Mesothelial cell of epicardium (in vitro differentiated cells): ENCODE measurements around the gene TBC1D8. TPM values are rescaled to one million over a fixed set of nuclear protein-coding genes. Genes with fewer than 3 reads are reported as not detected.

Experiments
- DNase-seq, 2 experiments: peaks; one replicate each; pipeline ENCODE4 v3.0.0; 2021; ENCODE audit warnings: low spot score in 2 of 2; ENCODE audit not compliant: unreplicated experiment in 2 of 2
- H3K27ac Mint-ChIP-seq: 2 replicates; pipeline ENCODE4 v1.8.0; 2021; ENCODE audit warnings: mixed read lengths
- H3K27me3 Mint-ChIP-seq: 2 replicates; pipeline ENCODE4 v1.8.0; 2021; ENCODE audit warnings: low read depth, mixed read lengths
- H3K36me3 Mint-ChIP-seq: 2 replicates; pipeline ENCODE4 v1.8.0; 2021; ENCODE audit warnings: mixed read lengths
- H3K4me1 Mint-ChIP-seq: 2 replicates; pipeline ENCODE4 v1.8.0; 2021; ENCODE audit warnings: mixed read lengths
- H3K4me3 Mint-ChIP-seq: 2 replicates; pipeline ENCODE4 v1.8.0; 2021; ENCODE audit warnings: mild to moderate bottlenecking, moderate library complexity, mixed read lengths
- H3K9me3 Mint-ChIP-seq: 2 replicates; pipeline ENCODE4 v1.8.0; 2021; ENCODE audit warnings: mixed read lengths
- CTCF ChIP-seq: fragments of 200-600 bp; sonication (generic); IDR thresholded peaks from one replicate; pipeline ENCODE4 v1.5.0; 2021; ENCODE audit warnings: antibody characterized with exemption; ENCODE audit not compliant: unreplicated experiment
- total RNA-seq: library from RNA; stranded (reverse); gene quantifications from 3 replicates; pipeline ENCODE4 v1.2.1, GENCODE V29; 2021

Gene TBC1D8
- total RNA-seq, 1 donor from 2014 or later = 12.7 TPM

- no peaks in the 10 kb centered on the region for H3K36me3 Mint-ChIP-seq
- no peaks in the 10 kb centered on the region for H3K9me3 Mint-ChIP-seq
- DNase-seq = no peak
- H3K4me1 Mint-ChIP-seq = peaks cover 2% of the 10 kb centered on the region
- no peak overlapping the region for H3K27ac Mint-ChIP-seq
- no peak overlapping the region for H3K4me3 Mint-ChIP-seq
- TF ChIP-seq CTCF = no peak
- peaks cover 2% of the 10 kb centered on the region for H3K27me3 Mint-ChIP-seq
Measured at GRCh38 chr2:100981011-100981410, 170.2 kb downstream of the TBC1D8 start.

DNA sequence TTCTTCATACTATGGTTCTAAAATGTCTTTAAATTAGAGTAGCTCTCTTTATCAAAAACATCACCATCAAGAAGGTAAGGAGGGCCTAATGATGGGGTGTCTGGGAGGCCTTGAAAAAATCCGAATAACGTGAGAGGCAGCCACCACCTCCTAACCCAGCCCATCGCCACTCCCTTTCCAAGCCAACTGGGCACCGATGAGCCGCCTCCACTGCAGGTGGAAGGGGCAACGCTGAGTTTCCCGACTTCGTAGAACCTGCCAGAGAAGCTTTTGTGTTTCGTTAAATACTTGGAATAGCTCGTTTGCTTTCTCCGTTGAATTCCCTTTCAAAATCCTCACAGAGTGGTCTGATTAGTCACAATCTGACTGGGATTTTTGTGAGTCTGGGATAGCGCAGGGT lies 171.1 kb downstream of the TBC1D8 start:
- Mint-ChIP-seq H3K27ac (no peak overlapping the region), H3K4me1 (peaks cover 2% of the 10 kb centered on the region), H3K9me3 (no peaks in the 10 kb centered on the region), H3K4me3 (no peak overlapping the region), H3K36me3 (no peaks in the 10 kb centered on the region), H3K27me3 (peaks cover 2% of the 10 kb centered on the region)
- no peak for TF ChIP-seq CTCF
- no peak for DNase-seq

DNA sequence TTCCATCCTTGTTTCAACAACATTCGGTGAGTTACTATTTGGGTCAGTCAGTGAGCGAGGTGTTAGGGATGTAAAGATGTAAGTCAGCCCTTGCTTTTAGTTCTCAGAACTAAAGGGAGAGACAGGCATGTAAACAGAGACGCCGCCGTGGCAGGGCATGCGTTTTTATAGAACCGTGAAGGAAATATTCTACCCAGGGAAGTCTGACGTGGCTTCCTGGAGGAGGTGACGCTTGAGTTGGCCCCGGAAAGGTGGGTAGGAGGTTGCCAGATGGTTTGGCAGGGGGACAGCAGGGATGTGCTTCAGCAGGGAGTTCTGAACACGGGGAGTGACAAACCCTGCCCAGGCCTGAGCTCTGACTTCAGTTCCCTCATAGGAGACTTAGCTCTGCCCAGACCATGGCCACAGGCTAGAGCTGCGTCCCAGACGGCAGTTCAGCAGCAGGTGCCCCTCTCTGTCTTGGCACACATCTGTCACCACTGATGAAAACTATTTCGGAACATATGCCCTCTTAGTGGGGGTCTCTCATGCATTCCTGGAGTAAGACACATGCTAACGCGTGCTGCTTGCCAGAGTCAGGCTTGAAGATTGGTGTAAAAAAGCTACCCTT lies 172.5 kb downstream of the TBC1D8 start:
- Mint-ChIP-seq H3K9me3 (no peaks in the 10 kb centered on the region), H3K36me3 (no peaks in the 10 kb centered on the region), H3K4me3 (no peak overlapping the region), H3K4me1 (no peaks in the 10 kb centered on the region), H3K27ac (no peak overlapping the region), H3K27me3 (no peaks in the 10 kb centered on the region)
- no peak for DNase-seq
- no peak for TF ChIP-seq CTCF

DNA sequence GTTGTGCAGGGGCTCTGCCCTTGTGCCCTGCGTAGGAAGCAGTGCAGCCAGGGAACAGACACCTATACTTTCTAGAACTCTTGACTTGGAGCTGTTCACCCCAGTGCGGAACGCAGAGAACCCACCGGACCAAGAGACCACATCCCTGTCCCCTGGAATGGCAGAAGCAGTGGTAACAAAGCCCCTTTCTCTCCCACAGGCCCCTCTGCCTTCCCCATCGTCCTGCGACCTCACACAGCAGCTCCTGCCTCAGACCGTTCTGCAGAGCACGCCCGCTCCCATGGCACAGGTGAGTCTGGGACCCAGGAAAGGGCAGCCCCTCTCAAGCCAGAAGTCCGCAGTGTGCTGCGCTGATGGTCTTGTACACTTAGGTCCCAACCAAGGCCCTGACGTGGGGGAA lies 173.7 kb downstream of the TBC1D8 start:
- DNase-seq = no peak
- Mint-ChIP-seq H3K4me3 (no peak overlapping the region), H3K27me3 (no peaks in the 10 kb centered on the region), H3K9me3 (no peaks in the 10 kb centered on the region), H3K36me3 (no peaks in the 10 kb centered on the region), H3K27ac (no peak overlapping the region), H3K4me1 (no peaks in the 10 kb centered on the region)
- TF ChIP-seq CTCF = no peak

- Mint-ChIP-seq H3K4me1 (no peaks in the 10 kb centered on the region), H3K9me3 (no peaks in the 10 kb centered on the region), H3K36me3 (no peaks in the 10 kb centered on the region), H3K27ac (no peak overlapping the region), H3K27me3 (no peaks in the 10 kb centered on the region), H3K4me3 (no peak overlapping the region)
- no peak for TF ChIP-seq CTCF
- no peak for DNase-seq
Measured at GRCh38 chr2:100976645-100977391, 174.4 kb downstream of the TBC1D8 start.
